DOHH2 (cell line): ENCODE measurements around the gene AFMID.

ENCODE experiments used
- CTCF ChIP-seq: fragments of 200-600 bp; sonication (generic); IDR thresholded peaks from one replicate; pipeline ENCODE4 v1.5.1; 2014; ENCODE audit warnings: antibody characterized with exemption, mild to moderate bottlenecking, low read depth, low read length; ENCODE audit not compliant: poor library complexity, severe bottlenecking
- EZH2phosphoT487 ChIP-seq: fragments of 200-600 bp; sonication (generic); IDR thresholded peaks from 2 replicates; pipeline ENCODE4 v1.6.1; 2017; ENCODE audit warnings: borderline replicate concordance, mild to moderate bottlenecking, antibody characterized with exemption, low read length, moderate library complexity, mixed read lengths

- no peak for TF ChIP-seq CTCF
- no peak for TF ChIP-seq EZH2phosphoT487
Observed at GRCh38 chr17:78159575-78160158, 27.5 kb upstream of the AFMID start.
